DOHH2 (cell line): Measurements from ENCODE around the gene NAB2.

ENCODE experiments used
- CTCF ChIP-seq: fragments of 200-600 bp; sonication (generic); IDR thresholded peaks from one replicate; pipeline ENCODE4 v1.5.1; 2014; ENCODE audit warnings: antibody characterized with exemption, mild to moderate bottlenecking, low read depth, low read length; ENCODE audit not compliant: poor library complexity, severe bottlenecking
- EZH2phosphoT487 ChIP-seq: fragments of 200-600 bp; sonication (generic); IDR thresholded peaks from 2 replicates; pipeline ENCODE4 v1.6.1; 2017; ENCODE audit warnings: borderline replicate concordance, mild to moderate bottlenecking, antibody characterized with exemption, low read length, moderate library complexity, mixed read lengths

GRCh38 chr12:57124261-57124877, 35.5 kb downstream of the NAB2 start:
- TF ChIP-seq CTCF (peak; percentile 89), EZH2phosphoT487 (no peak)
